Left lung (tissue), 10 donors: ENCODE results near the gene ACBD4. TPM values are rescaled to one million over a fixed set of nuclear protein-coding genes. Genes with fewer than 3 reads are reported as not detected.

Experiments used
- ATAC-seq: fragments of 200-7000 bp; cut with Tn5 transposase; one replicate; pipeline ENCODE4 v1.9.1; 2020; ENCODE audit warnings: moderate library complexity
- DNase-seq, 4 donors: peaks; one replicate each; pipeline ENCODE4 v3.0.0-alpha.2; 2013 to 2020
- H3K27ac ChIP-seq, 2 donors: fragments of 200-600 bp; sonication (generic) in 1 of 2; one replicate each; pipeline versions ENCODE4 v1.5.0 to v1.8.0; 2020 to 2021
- H3K27me3 ChIP-seq, 2 donors: fragments of 200-600 bp; sonication (generic) in 1 of 2; one replicate each; pipeline versions ENCODE4 v1.5.0 to v1.8.0; 2020 to 2021
- H3K36me3 ChIP-seq, 2 donors: fragments of 200-600 bp; sonication (generic) in 1 of 2; one replicate each; pipeline versions ENCODE4 v1.5.0 to v1.8.0; 2020 to 2021
- H3K4me1 ChIP-seq, 2 donors: fragments of 200-600 bp; one replicate each; pipeline ENCODE4 v1.8.0; 2021
- H3K4me3 ChIP-seq, 2 donors: fragments of 200-600 bp; sonication (generic) in 1 of 2; one replicate each; pipeline versions ENCODE4 v1.5.0 to v1.8.0; 2020 to 2021; ENCODE audit warnings: mild to moderate bottlenecking in 1 of 2
- H3K9me3 ChIP-seq, 2 donors: fragments of 200-600 bp; sonication (generic) in 1 of 2; one replicate each; pipeline versions ENCODE4 v1.5.0 to v1.8.0; 2020 to 2021
- intact Hi-C, 2 donors: fragments of 100-400 bp; cut with DNase I; formaldehyde crosslinking; loops; one replicate each; pipeline versions ENCODE4 v1.11.2 to v1.14.2; 2022
- microRNA-seq, 2 donors: library from miRNA; unstranded; fragments of <30 nt; microRNA quantifications; one replicate each; pipeline ENCODE4, GENCODE V29; 2019
- polyA plus RNA-seq, 6 donors: library from polyadenylated mRNA; unstranded; fragments of 120-200 nt; gene quantifications; one replicate each; pipeline ENCODE4 v1.2.1, GENCODE V29; 2013; ENCODE audit not compliant: insufficient read length in 6 of 6
- total RNA-seq, 2 donors: library from RNA; stranded (reverse); fragmentation: NEBNext Ultra II Directional; extraction: Animal tissue kit (Norgen Biotek cat#: 25700); gene quantifications; one replicate each; pipeline ENCODE4 v1.2.1, GENCODE V29; 2021
- TF ChIP-seq, protein P1 (sequence below), 2 donors: fragments of 200-600 bp; sonication (generic) in 1 of 2; IDR thresholded peaks; one replicate each; pipeline versions ENCODE4 v1.5.0 to v1.8.0; 2021; ENCODE audit warnings: antibody characterized with exemption in 2 of 2
- donor health status: DM: no; HTN: yes; CAD: no.
- donor health status: DM: no; HTN: no; CAD: no.

The ACBD4 gene
- total and polyA plus RNA-seq, 8 donors: 10.6 to 15.9 (median 15.0) TPM

DNA sequence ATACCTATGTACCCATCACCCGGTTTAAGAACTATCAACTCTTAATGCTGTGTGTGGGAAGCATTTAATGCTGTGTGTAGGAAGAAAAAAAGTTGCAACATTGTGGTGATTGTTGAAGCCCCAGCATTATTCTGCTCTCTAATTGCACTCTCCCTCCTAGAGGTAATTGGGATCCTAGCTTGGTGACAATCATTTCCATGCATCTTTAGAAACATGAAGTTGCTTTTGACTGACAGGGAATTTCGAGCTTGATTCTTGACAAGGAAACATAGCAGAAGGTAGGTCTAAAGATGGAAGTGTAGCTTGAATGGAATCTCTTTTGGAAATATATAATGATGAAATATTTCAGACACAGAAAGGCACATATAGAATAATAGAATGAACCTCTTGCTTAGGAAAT lies 53.5 kb downstream of the ACBD4 start:
- H3K36me3 ChIP-seq: no peaks in the 10 kb centered on the region
- DNase-seq: no peak
- no peaks in the 10 kb centered on the region for H3K9me3 ChIP-seq
- no peak overlapping the region for H3K4me3 ChIP-seq
- intact Hi-C loops: no loop called here
- no peaks in the 10 kb centered on the region for H3K4me1 ChIP-seq
- H3K27me3 ChIP-seq: no peaks in the 10 kb centered on the region
- TF ChIP-seq, protein P1, sequence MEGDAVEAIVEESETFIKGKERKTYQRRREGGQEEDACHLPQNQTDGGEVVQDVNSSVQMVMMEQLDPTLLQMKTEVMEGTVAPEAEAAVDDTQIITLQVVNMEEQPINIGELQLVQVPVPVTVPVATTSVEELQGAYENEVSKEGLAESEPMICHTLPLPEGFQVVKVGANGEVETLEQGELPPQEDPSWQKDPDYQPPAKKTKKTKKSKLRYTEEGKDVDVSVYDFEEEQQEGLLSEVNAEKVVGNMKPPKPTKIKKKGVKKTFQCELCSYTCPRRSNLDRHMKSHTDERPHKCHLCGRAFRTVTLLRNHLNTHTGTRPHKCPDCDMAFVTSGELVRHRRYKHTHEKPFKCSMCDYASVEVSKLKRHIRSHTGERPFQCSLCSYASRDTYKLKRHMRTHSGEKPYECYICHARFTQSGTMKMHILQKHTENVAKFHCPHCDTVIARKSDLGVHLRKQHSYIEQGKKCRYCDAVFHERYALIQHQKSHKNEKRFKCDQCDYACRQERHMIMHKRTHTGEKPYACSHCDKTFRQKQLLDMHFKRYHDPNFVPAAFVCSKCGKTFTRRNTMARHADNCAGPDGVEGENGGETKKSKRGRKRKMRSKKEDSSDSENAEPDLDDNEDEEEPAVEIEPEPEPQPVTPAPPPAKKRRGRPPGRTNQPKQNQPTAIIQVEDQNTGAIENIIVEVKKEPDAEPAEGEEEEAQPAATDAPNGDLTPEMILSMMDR (IDR thresholded peaks at IDR 0.05): no peak
- no peak for ATAC-seq
- no peak overlapping the region for H3K27ac ChIP-seq

DNA sequence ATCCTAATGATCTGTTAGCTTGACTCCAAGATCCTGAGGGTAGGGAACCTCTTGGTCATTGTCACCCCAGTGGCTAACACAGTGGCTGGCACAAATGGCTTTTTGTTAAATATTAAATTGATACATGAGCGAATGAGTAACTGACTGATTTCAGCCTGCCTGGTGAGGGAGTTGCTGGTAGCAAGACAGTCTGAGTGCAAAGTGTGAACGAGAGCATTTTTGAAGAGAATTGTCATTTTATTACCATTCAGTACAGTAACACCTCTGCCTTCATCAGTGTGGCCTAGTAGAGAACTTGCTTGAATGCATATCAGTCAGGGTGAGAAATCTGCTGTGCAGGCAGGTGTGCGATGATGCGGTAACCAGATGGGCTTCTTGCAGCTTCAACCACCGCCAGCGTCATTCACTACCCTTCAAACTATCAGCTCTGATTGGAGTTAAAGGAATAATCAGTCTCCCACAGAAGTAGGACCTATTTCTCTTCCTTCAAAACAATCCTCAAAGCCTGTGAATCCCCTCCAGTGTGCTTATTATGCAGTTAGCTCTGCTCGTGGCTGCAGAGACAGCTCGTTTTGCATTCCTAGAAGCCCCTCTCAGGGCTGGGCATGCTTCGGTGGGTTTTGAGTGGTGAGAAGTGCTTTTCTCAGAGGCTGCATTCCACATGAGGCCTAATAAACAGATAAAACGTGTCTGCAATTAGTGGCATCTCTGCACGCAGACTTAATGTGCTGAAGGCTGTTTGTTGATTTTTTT lies 55.2 kb downstream of the ACBD4 start:
- ATAC-seq (no peak), DNase-seq (no peak)
- no peaks in the 10 kb centered on the region for H3K9me3 ChIP-seq
- TF ChIP-seq, protein P1 (IDR thresholded peaks at IDR 0.05): no peak
- no peaks in the 10 kb centered on the region for H3K4me1 ChIP-seq
- intact Hi-C loops: loop anchor here in 1 of 2 donors (10.0 kb wide), 1 partner anchor 56 kb away; the partner anchor contains the start of genes ACBD4 and PLCD3
- H3K4me3 ChIP-seq: no peak overlapping the region
- H3K27ac ChIP-seq: no peak overlapping the region
- no peaks in the 10 kb centered on the region for H3K27me3 ChIP-seq
- no peaks in the 10 kb centered on the region for H3K36me3 ChIP-seq

Small RNA genes lying within 50 kb of the gene (microRNA-seq; reads per million reads assigned to microRNA genes)
- 0 to 0.41 reads per million in 2 donors for gene MIR6784

Other genes starting within 250 kb of the ACBD4 start
- gene EFTUD2, start 236.2 kb upstream of the ACBD4 start, total RNA-seq: 100 to 1,000 TPM in 1 of 2 donors, 10 to 100 TPM in 1; 83.4 to 112 TPM
- gene EFTUD2, start 236.2 kb upstream of the ACBD4 start, polyA plus RNA-seq: 100 to 1,000 TPM in 1 of 6 donors, 10 to 100 TPM in 5; 85.3 to 103 (median 95.1) TPM
- gene GFAP, start 220.2 kb upstream of the ACBD4 start, total RNA-seq: under 1 TPM in 1 of 2 donors, not detected in 1; 0.15 TPM
- gene GFAP, start 220.2 kb upstream of the ACBD4 start, polyA plus RNA-seq: 1 to 10 TPM in 1 of 6 donors, under 1 TPM in 4, not detected in 1; 0.14 to 1.1 (median 0.55) TPM
- 1 to 10 TPM; 2.9 to 6.0 TPM for gene KIF18B, start 187.9 kb upstream of the ACBD4 start, total RNA-seq
- gene KIF18B, start 187.9 kb upstream of the ACBD4 start, polyA plus RNA-seq: 10 to 100 TPM; 11.0 to 24.5 (median 15.1) TPM
- gene C1QL1, start 167.4 kb upstream of the ACBD4 start, total RNA-seq: under 1 TPM in 1 of 2 donors, not detected in 1; 0.70 TPM
- gene C1QL1, start 167.4 kb upstream of the ACBD4 start, polyA plus RNA-seq: 1 to 10 TPM; 1.5 to 2.9 (median 2.4) TPM
- 10 to 100 TPM; 20.5 to 30.8 TPM for gene DCAKD, start 84.1 kb upstream of the ACBD4 start, total RNA-seq
- gene DCAKD, start 84.1 kb upstream of the ACBD4 start, polyA plus RNA-seq: 10 to 100 TPM; 42.2 to 50.8 (median 48.1) TPM
- 100 to 1,000 TPM; 123 to 129 TPM for gene NMT1, start 74.4 kb upstream of the ACBD4 start, total RNA-seq
- gene NMT1, start 74.4 kb upstream of the ACBD4 start, polyA plus RNA-seq: 10 to 100 TPM; 59.8 to 73.2 (median 64.6) TPM
- 10 to 100 TPM; 41.0 to 49.1 TPM for gene PLCD3, start 3.2 kb upstream of the ACBD4 start, total RNA-seq
- gene PLCD3, start 3.2 kb upstream of the ACBD4 start, polyA plus RNA-seq: 10 to 100 TPM; 12.5 to 20.1 (median 15.5) TPM
- 10 to 100 TPM; 27.3 to 34.6 TPM for gene HEXIM1, start 12.8 kb downstream of the ACBD4 start, total RNA-seq
- gene HEXIM1, start 12.8 kb downstream of the ACBD4 start, polyA plus RNA-seq: 10 to 100 TPM; 32.1 to 41.5 (median 37.1) TPM
- gene HEXIM2, start 26.2 kb downstream of the ACBD4 start, total RNA-seq: 1 to 10 TPM; 5.4 to 6.0 TPM
- gene HEXIM2, start 26.2 kb downstream of the ACBD4 start, polyA plus RNA-seq: 10 to 100 TPM in 3 of 6 donors, 1 to 10 TPM in 3; 7.1 to 10.9 (median 9.9) TPM
- 100 to 1,000 TPM in 1 of 2 donors, 10 to 100 TPM in 1; 42.0 to 118 TPM for gene FMNL1, start 86.2 kb downstream of the ACBD4 start, total RNA-seq
- 1 to 10 TPM; 6.9 to 9.7 (median 8.2) TPM for gene FMNL1, start 86.2 kb downstream of the ACBD4 start, polyA plus RNA-seq
- not detected for gene SPATA32, start 126.4 kb downstream of the ACBD4 start, total RNA-seq
- gene SPATA32, start 126.4 kb downstream of the ACBD4 start, polyA plus RNA-seq: under 1 TPM; 0.13 to 0.69 (median 0.44) TPM
- 10 to 100 TPM; 11.3 to 13.1 TPM for gene MAP3K14, start 181.3 kb downstream of the ACBD4 start, total RNA-seq
- 1 to 10 TPM; 6.3 to 8.6 (median 7.2) TPM for gene MAP3K14, start 181.3 kb downstream of the ACBD4 start, polyA plus RNA-seq